NCI-H345 (cell line): ENCODE measurements around the gene CKLF.
A peak's percentile ranks its signal among the peaks of the same experiment; 100 is the strongest.
"Not testable (repeated sequence)": the region's sequence is repeated elsewhere in the genome, so short reads cannot be mapped to it uniquely, and the experiment has no call there.

ENCODE experiments used
- DNase-seq: peaks from one replicate; lab custom pipeline; 2025; lab: John Stamatoyannopoulos, UW

CKLF gene

GRCh38 chr16:66596986-66597848, 44.8 kb downstream of the CKLF start:
- no peak for DNase-seq

GRCh38 chr16:66598111-66598510, 45.7 kb downstream of the CKLF start:
- no peak for DNase-seq

GRCh38 chr16:66599726-66600125, 47.4 kb downstream of the CKLF start:
- no peak for DNase-seq

- DNase-seq, result no peak
Observed at GRCh38 chr16:66600477-66600876, 48.1 kb downstream of the CKLF start.

GRCh38 chr16:66601471-66601870, 49.1 kb downstream of the CKLF start:
- DNase-seq, result no peak

- DNase-seq, result peak; percentile 41
Observed at GRCh38 chr16:66603537-66604375, 51.4 kb downstream of the CKLF start.

GRCh38 chr16:66604376-66605176, 52.2 kb downstream of the CKLF start, which contains the start of gene CMTM3:
Gene CMTM3, plus strand, starts transcription at chr16:66604704. Its CDS starts 102 bp downstream, at chr16:66604806.
- DNase-seq, result peak; percentile 50

GRCh38 chr16:66605177-66605978, 53.0 kb downstream of the CKLF start:
- DNase-seq, result no peak

GRCh38 chr16:66605979-66606751, 53.8 kb downstream of the CKLF start:
- no peak for DNase-seq

- peak; percentile 65 for DNase-seq
Observed at GRCh38 chr16:66608241-66609138, 56.1 kb downstream of the CKLF start.

- DNase-seq, result no peak
Observed at GRCh38 chr16:66609139-66609510, 56.7 kb downstream of the CKLF start.

- no peak for DNase-seq
Observed at GRCh38 chr16:66610111-66610820, 57.9 kb downstream of the CKLF start.

GRCh38 chr16:66611911-66612310, 59.5 kb downstream of the CKLF start:
- not testable (repeated sequence) for DNase-seq

- no peak for DNase-seq
Observed at GRCh38 chr16:66612422-66612821, 60.0 kb downstream of the CKLF start.

GRCh38 chr16:66614161-66614802, 61.9 kb downstream of the CKLF start:
- DNase-seq, result no peak
